KOPT-K1 (cell line): ENCODE results near the gene COL23A1.

Experiments used
- H3K27ac ChIP-seq: fragments of 200-600 bp; sonication (generic); 2 replicates; pipeline ENCODE4 v1.5.1; 2016; ENCODE audit warnings: antibody characterized with exemption, mild to moderate bottlenecking, low read depth, low read length; ENCODE audit not compliant: poor library complexity, severe bottlenecking
- H3K36me3 ChIP-seq: fragments of 200-600 bp; sonication (generic); 2 replicates; pipeline ENCODE4 v1.5.1; 2017; ENCODE audit warnings: antibody characterized with exemption, mild to moderate bottlenecking, low read length, moderate library complexity; ENCODE audit not compliant: insufficient read depth
- H3K9me3 ChIP-seq: fragments of 200-600 bp; sonication (generic); 2 replicates; pipeline ENCODE4 v1.5.1; 2017; ENCODE audit warnings: antibody characterized with exemption, low read length, mild to moderate bottlenecking; ENCODE audit not compliant: insufficient read depth, poor library complexity, severe bottlenecking

COL23A1 gene

DNA sequence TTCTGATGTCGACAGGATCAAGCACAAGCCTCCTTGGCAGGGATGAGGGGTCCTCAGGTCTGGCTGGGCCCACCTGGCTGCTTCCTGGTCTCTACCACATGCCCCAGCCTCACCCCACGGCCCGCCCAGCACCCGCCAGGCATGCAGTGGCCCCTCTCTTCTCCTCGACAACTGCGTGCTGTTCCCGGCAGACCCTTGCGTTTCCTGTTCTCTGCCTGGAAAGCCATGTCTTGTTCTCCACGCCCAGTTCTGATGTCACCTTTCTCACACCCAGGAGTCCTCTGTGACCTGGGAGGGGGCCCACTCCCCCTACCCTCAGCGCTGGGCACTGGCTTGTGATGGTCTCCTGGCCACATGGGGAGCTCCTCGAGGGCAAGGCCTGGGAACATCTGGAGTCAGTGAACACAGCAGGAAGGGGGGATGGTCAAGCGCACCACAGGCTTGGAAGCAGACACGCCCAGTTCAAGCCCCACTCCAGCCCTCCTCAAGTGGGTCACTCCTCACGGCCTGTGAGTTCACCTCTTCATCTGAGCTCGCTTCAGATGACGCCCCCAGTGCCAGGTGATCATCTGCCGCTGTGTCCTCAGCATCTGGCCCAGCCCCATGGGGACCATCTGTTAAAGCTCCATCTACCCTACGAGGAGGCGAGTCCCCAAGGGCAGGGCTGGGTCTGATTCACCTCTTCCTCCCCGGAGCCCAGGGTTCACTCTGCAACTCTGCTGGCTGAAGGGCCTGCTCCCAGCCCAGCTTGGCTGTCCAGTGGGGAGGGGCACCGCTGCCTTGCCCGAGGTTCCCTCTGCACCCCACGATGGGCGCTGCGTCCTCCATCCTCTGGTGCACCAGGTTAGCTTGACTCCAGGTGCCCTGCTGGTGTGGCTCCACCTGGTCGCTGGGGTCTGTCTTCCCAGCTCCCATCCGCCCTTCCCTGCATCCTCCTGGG lies 224.4 kb downstream of the COL23A1 start:
- Histone ChIP-seq H3K9me3 (peaks cover 19% of the 10 kb centered on the region), H3K36me3 (no peaks in the 10 kb centered on the region), H3K27ac (no peak overlapping the region)

- no peak overlapping the region for H3K27ac ChIP-seq
- H3K9me3 ChIP-seq: peaks cover 7% of the 10 kb centered on the region
- H3K36me3 ChIP-seq: no peaks in the 10 kb centered on the region
Observed at GRCh38 chr5:178364326-178364675, 225.9 kb downstream of the COL23A1 start.

DNA sequence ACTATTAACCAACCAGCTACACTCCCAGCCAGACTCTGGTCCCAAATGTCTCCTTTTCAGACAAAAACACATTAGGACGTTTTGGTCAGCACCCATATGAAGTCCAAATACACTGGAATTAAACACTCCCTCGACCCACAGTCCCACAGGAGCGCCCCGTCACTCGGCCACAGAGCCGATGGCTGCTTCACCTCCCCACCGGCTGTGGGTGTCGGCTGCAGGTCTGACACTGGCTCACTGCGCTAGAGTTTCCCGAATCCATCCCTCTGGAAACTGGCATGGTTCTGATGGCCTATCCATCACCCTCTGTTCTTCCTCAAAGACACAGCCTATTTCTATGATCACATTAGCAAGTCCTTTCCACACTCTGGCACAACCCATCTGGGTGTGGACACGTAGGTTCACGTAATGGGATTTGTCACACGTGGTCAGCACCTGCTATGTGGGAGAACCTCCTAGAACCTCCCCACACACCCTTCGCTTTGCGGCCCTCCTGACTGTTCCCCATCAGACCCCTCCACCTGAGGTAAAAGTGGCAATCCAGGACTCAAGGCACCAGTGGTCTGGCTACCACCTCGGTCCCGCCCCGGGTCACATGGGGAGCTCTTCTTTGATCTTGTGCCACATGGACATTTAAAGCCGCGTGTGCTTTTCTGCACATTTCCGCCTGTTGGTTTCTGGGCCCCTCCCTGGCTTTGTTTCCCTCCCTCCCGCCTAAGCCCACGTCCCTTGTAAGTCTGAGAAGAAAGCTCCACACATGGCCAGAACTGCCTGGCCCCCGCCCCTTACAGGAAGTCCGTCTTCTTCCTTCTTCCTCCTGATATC lies 226.5 kb downstream of the COL23A1 start:
- Histone ChIP-seq H3K36me3 (no peaks in the 10 kb centered on the region), H3K9me3 (peaks cover under 1% of the 10 kb centered on the region), H3K27ac (no peak overlapping the region)

DNA sequence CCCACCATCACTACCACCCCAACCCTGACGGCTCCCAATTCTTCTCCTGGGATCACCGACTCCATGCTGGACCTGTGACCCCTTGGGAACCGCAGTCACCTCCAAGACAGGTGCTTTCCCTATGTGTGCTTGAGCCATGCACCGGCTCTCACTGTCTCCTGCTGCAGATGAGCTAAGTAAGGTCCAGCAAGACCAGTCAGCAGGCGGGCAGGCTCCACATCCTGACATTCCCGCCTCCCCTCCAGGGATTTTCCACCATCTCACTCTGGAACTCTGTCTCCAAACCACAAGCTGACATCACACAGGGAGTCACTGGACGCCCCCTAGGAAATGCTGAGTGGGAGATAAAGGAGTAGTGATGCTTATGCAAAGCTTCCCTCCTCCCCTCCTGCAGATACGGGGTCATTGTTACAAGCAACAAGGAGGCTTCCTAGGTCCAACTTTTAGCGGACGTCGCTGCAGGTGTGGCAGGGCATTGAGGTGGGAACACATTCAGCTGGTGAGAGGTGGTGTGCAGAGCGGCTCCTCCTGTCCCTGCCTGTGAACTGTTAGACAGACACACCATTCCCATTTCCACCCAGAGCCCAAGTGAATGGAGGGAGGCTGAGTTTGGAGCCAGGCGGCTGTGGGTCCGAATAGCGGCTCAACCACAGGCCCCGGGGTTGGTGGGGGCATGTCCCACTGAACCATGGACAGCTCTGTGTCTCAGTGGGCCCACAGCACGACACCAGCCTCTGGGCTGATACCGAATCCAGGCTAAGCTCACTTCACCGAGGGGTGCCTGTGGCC lies 228.3 kb downstream of the COL23A1 start:
- no peak overlapping the region for H3K27ac ChIP-seq
- no peaks in the 10 kb centered on the region for H3K36me3 ChIP-seq
- H3K9me3 ChIP-seq: no peaks in the 10 kb centered on the region

DNA sequence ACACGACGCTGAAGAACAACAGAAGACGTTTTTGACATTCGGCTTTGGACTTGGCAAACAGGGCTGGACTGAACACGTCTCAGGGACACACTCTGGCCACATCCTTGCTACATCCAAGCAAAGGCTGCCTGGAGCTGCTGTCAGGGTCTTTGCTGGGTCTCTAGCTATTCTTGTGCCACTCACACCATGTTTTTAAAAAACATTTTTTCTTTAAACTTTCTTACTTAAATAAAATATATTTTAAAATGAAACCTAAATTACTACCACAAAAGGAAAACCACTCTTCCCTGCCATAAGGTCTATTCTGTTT lies 229.3 kb downstream of the COL23A1 start:
- H3K27ac ChIP-seq: no peak overlapping the region
- no peaks in the 10 kb centered on the region for H3K9me3 ChIP-seq
- no peaks in the 10 kb centered on the region for H3K36me3 ChIP-seq

GRCh38 chr5:178360222-178360925 lies 229.8 kb downstream of the COL23A1 start:
- Histone ChIP-seq H3K27ac (no peak overlapping the region), H3K36me3 (no peaks in the 10 kb centered on the region), H3K9me3 (no peaks in the 10 kb centered on the region)

GRCh38 chr5:178359738-178360137 lies 230.5 kb downstream of the COL23A1 start:
- Histone ChIP-seq H3K36me3 (no peaks in the 10 kb centered on the region), H3K9me3 (no peaks in the 10 kb centered on the region), H3K27ac (no peak overlapping the region)

DNA sequence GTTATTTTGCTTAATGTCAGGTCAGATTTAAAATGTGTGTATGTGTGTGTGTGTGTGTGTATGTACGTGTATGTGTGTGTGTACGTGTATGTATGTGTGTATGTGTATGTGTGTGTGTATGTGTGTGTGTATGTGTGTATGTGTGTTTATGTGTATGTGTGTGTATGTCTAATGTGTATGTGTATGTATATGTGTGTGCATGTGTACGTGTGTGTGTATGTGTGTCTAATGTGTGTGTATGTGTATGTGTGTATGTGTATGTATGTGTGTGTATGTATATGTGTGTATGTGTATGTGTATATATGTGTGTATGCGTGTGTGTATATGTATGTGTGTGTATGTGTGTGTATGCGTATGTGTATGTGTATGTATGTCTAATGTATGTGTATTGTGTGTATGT lies 232.5 kb downstream of the COL23A1 start:
- H3K27ac ChIP-seq: no peak overlapping the region
- no peaks in the 10 kb centered on the region for H3K36me3 ChIP-seq
- no peaks in the 10 kb centered on the region for H3K9me3 ChIP-seq

DNA sequence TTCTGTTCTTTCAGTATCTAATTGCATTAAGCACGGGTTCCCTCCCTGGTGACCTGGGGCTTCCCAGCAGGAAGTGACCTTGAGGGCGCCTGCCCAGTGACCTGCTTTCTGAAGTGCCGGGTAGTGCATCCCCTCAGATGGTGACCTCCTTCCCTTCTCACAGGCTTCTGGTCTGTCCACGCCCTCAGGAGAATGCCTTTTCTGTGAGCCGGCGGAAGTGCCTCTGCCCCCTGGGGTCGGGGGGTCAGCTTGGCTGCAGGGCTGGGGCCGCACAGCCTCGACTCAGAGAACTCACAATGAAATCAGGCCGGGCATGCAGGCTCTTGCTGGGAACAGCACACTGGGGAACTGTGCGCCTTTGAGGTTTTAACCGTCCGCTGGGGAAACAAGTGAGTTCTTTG lies 233.1 kb downstream of the COL23A1 start:
- Histone ChIP-seq H3K36me3 (no peaks in the 10 kb centered on the region), H3K27ac (no peak overlapping the region), H3K9me3 (no peaks in the 10 kb centered on the region)

- Histone ChIP-seq H3K9me3 (no peaks in the 10 kb centered on the region), H3K36me3 (no peaks in the 10 kb centered on the region), H3K27ac (no peak overlapping the region)
Observed at GRCh38 chr5:178356431-178356872, 233.7 kb downstream of the COL23A1 start.

GRCh38 chr5:178355671-178356070 lies 234.5 kb downstream of the COL23A1 start:
- no peak overlapping the region for H3K27ac ChIP-seq
- H3K9me3 ChIP-seq: no peaks in the 10 kb centered on the region
- H3K36me3 ChIP-seq: no peaks in the 10 kb centered on the region

DNA sequence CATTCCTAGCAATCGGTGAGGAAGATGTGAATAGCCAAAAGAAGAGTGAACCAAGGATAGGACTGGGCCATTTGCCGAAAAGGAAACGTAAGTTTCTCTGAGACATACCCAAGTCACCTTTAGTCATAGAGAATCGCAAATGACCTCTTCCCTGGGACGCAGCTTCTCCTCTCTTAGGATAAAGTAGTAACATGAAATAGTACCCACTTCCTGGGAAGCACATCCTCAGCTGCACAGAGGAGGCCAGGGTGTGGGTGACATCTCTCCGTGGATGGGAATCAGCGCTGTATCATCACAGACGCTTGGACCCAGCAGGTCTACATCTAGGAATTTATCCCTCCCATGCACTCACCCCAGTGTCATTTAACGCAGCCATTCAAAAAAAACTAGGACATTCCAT lies 236.7 kb downstream of the COL23A1 start:
- H3K9me3 ChIP-seq: no peaks in the 10 kb centered on the region
- no peak overlapping the region for H3K27ac ChIP-seq
- H3K36me3 ChIP-seq: no peaks in the 10 kb centered on the region

DNA sequence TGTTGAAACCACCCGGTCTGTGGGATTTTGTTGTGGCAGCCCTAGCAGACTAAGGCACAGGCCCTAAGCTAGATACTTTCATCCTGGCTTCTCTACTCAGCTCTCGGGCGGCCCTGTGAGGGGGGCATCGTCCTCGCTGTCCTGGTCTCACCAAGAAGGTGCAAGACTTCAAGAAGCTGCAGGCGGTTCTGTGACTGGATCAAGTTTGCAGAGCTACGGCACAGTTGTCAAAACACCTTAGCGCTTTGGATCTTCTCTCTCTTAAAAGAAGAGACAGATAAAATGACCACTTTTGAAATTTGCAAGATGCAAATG lies 238.2 kb downstream of the COL23A1 start:
- H3K27ac ChIP-seq: no peak overlapping the region
- H3K36me3 ChIP-seq: no peaks in the 10 kb centered on the region
- no peaks in the 10 kb centered on the region for H3K9me3 ChIP-seq

- H3K9me3 ChIP-seq: no peaks in the 10 kb centered on the region
- no peak overlapping the region for H3K27ac ChIP-seq
- H3K36me3 ChIP-seq: no peaks in the 10 kb centered on the region
Observed at GRCh38 chr5:178351221-178352034, 238.8 kb downstream of the COL23A1 start.
